ENCODE results near the gene ARHGEF38.

DNA sequence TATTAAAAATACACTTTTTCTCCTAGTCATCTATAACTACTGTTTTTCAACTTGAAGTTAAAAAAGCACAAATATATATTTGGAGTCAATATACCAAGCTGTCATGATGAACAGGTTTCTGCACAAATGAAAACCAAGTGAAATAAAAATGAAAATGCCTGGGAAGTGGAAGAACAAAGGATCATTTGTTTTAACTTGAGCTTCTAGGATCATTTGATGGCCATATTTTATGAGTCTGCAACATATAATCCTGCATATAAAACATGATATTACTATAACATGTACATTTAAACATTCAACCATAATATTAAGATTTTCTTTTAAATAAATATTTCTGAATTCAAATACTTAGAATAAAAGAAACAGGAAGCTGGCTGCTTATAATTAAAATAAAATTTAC, 8.5 kb upstream of the ARHGEF38 start:
- TF ChIP-seq, protein P1, sequence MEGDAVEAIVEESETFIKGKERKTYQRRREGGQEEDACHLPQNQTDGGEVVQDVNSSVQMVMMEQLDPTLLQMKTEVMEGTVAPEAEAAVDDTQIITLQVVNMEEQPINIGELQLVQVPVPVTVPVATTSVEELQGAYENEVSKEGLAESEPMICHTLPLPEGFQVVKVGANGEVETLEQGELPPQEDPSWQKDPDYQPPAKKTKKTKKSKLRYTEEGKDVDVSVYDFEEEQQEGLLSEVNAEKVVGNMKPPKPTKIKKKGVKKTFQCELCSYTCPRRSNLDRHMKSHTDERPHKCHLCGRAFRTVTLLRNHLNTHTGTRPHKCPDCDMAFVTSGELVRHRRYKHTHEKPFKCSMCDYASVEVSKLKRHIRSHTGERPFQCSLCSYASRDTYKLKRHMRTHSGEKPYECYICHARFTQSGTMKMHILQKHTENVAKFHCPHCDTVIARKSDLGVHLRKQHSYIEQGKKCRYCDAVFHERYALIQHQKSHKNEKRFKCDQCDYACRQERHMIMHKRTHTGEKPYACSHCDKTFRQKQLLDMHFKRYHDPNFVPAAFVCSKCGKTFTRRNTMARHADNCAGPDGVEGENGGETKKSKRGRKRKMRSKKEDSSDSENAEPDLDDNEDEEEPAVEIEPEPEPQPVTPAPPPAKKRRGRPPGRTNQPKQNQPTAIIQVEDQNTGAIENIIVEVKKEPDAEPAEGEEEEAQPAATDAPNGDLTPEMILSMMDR (IDR thresholded peaks at IDR 0.05; ENCODE audit: low read depth, low read length, poor library complexity, severe bottlenecking): no peak
- no peak for TF ChIP-seq EZH2phosphoT487 (IDR thresholded peaks at IDR 0.05; ENCODE audit: borderline replicate concordance, low read length)

All from DOHH2 (cell line).